ENCODE measurements around the gene PRPF6. TPM values are rescaled to one million over a fixed set of nuclear protein-coding genes. Genes with fewer than 3 reads are reported as not detected.

PRPF6 gene
- total and polyA plus RNA-seq, 2 of the 13 experiments (the other 11 are each of a cell fraction or from before 2014, with no cell fraction given): 63.7 to 101 TPM

DNA sequence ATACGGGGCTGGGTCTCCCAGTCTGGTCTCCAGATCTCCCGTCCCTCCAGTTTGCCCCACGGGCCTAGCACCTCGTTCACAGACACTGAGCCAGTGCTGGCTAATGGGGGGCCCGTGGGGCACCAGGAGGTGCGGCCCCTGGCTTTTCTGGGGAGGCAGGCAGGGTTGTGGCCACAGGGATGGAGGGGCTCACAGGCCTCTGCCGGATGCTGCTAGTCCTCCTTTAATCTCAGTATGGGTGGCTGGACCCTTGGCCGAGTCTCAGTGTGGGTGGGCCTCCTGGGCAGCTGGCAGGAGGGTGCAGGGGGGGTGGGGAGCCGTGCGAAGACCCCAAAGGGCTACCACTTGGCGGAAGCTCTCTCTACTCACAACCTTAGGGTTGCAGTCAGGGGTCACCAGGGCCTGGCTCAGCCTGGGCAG lies 70.1 kb downstream of the PRPF6 start:
- Histone ChIP-seq H3K9me3 (ENCODE audit: low read length) (no peaks in the 10 kb centered on the region), H3K9ac (ENCODE audit: insufficient read depth, low read depth, low read length) (peak overlapping the region; percentile 79), H3K27ac (ENCODE audit: extremely low read length, insufficient read depth, low read length) (peak overlapping the region; percentile 68), H4K20me1 (ENCODE audit: insufficient read depth, low read length) (no peaks in the 10 kb centered on the region), H3K4me3 (replicated peaks in 1 of 3; ENCODE audit: insufficient read depth in 1 of 3, low read depth in 2 of 3, low read length in 3 of 3) (peak overlapping the region; percentile 65 to 88 (median 77); a peak in 5 of 6 replicates), H3K4me1 (ENCODE audit: insufficient read depth, low read length) (peaks cover 69% of the 10 kb centered on the region), H3K27me3 (ENCODE audit: control insufficient read depth in 1 of 2, insufficient read depth in 2 of 2, low read length in 2 of 2) (no peaks in the 10 kb centered on the region; a peak in 1 of 5 replicates), H3K36me3 (replicated peaks in 1 of 2; ENCODE audit: control insufficient read depth in 1 of 2, insufficient read depth in 2 of 2, low read length in 2 of 2) (no peaks in the 10 kb centered on the region), H2AFZ (ENCODE audit: low read length) (no peak overlapping the region), H3K79me2 (ENCODE audit: insufficient read depth, low read length) (peaks cover 4% of the 10 kb centered on the region), H3K4me2 (ENCODE audit: low read depth, low read length) (peak overlapping the region; percentile 98)
- CTCF ChIA-PET (ENCODE audit: low intra/inter-chr PET ratio, low total read pairs): no interaction called here
- POLR2A ChIA-PET: interaction anchor here (0.6 to 9.4 kb wide), 14 partner anchors 8 to 393 kb away, joined by 3 to 252 read pairs (median 5); partner anchors contain the start of genes C20orf204, OPRL1, PRPF6 and RGS19
- ATAC-seq (no peak), FAIRE-seq (no peak), DNase-seq (ENCODE audit: low spot score) (no peak)
- BruUV-seq (replicated peaks): no TSS peak
- in situ Hi-C loops (cut with HindIII; ENCODE audit: extremely low pct_ligation_motif_present, low pct_unique_long_range_greater_than_20kb): no loop called here
- 44% methylated on average over 11 of the region's 11 CpGs for WGBS (ENCODE audit: low lambda C conversion rate)
- intact Hi-C loops (cut with micrococcal nuclease; ENCODE audit: unreplicated experiment): no loop called here
- TF ChIP-seq, protein P1, sequence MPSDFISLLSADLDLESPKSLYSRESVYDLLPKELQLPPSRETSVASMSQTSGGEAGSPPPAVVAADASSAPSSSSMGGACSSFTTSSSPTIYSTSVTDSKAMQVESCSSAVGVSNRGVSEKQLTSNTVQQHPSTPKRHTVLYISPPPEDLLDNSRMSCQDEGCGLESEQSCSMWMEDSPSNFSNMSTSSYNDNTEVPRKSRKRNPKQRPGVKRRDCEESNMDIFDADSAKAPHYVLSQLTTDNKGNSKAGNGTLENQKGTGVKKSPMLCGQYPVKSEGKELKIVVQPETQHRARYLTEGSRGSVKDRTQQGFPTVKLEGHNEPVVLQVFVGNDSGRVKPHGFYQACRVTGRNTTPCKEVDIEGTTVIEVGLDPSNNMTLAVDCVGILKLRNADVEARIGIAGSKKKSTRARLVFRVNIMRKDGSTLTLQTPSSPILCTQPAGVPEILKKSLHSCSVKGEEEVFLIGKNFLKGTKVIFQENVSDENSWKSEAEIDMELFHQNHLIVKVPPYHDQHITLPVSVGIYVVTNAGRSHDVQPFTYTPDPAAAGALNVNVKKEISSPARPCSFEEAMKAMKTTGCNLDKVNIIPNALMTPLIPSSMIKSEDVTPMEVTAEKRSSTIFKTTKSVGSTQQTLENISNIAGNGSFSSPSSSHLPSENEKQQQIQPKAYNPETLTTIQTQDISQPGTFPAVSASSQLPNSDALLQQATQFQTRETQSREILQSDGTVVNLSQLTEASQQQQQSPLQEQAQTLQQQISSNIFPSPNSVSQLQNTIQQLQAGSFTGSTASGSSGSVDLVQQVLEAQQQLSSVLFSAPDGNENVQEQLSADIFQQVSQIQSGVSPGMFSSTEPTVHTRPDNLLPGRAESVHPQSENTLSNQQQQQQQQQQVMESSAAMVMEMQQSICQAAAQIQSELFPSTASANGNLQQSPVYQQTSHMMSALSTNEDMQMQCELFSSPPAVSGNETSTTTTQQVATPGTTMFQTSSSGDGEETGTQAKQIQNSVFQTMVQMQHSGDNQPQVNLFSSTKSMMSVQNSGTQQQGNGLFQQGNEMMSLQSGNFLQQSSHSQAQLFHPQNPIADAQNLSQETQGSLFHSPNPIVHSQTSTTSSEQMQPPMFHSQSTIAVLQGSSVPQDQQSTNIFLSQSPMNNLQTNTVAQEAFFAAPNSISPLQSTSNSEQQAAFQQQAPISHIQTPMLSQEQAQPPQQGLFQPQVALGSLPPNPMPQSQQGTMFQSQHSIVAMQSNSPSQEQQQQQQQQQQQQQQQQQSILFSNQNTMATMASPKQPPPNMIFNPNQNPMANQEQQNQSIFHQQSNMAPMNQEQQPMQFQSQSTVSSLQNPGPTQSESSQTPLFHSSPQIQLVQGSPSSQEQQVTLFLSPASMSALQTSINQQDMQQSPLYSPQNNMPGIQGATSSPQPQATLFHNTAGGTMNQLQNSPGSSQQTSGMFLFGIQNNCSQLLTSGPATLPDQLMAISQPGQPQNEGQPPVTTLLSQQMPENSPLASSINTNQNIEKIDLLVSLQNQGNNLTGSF (CRISPR knock-in tag; IDR thresholded peaks at IDR 0.05): no peak
- TF ChIP-seq, protein P2, sequence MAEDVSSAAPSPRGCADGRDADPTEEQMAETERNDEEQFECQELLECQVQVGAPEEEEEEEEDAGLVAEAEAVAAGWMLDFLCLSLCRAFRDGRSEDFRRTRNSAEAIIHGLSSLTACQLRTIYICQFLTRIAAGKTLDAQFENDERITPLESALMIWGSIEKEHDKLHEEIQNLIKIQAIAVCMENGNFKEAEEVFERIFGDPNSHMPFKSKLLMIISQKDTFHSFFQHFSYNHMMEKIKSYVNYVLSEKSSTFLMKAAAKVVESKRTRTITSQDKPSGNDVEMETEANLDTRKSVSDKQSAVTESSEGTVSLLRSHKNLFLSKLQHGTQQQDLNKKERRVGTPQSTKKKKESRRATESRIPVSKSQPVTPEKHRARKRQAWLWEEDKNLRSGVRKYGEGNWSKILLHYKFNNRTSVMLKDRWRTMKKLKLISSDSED (CRISPR knock-in tag; IDR thresholded peaks at IDR 0.05): no peak; the same call in 1 of the 2 replicates
- TF ChIP-seq AGO2 (optimal IDR thresholded peaks at IDR 0.05; ENCODE audit: low read depth, low read length) (peak; percentile 80), ZSCAN29 (CRISPR knock-in tag; conservative IDR thresholded peaks at IDR 0.05) (no peak), ZEB1 (IDR thresholded peaks at IDR 0.05; ENCODE audit: insufficient replicate concordance, low read depth) (peak; percentile 4), KLF11 (CRISPR knock-in tag; IDR thresholded peaks at IDR 0.05) (no peak), ATRX (CRISPR knock-in tag; IDR thresholded peaks at IDR 0.05; ENCODE audit: borderline replicate concordance) (no peak), ZNF10 (CRISPR knock-in tag; IDR thresholded peaks at IDR 0.05; ENCODE audit: borderline replicate concordance, low read depth) (no peak)
- TF ChIP-seq, protein P3, sequence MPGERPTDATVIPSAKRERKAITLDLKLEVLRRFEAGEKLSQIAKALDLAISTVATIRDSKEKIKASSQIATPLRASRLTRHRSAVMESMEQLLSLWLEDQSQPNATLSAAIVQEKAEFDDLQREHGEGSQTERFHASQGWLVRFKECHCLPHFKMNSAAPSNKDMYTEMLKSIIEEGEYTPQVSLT (CRISPR knock-in tag; IDR thresholded peaks at IDR 0.05; ENCODE audit: borderline replicate concordance, low read depth): no peak
- TF ChIP-seq, protein P4, sequence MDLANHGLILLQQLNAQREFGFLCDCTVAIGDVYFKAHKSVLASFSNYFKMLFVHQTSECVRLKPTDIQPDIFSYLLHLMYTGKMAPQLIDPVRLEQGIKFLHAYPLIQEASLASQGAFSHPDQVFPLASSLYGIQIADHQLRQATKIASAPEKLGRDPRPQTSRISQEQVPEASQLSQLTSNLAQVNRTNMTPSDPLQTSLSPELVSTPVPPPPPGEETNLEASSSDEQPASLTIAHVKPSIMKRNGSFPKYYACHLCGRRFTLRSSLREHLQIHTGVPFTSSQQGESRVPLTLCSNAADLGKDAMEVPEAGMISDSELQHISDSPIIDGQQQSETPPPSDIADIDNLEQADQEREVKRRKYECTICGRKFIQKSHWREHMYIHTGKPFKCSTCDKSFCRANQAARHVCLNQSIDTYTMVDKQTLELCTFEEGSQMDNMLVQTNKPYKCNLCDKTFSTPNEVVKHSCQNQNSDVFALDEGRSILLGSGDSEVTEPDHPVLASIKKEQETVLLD (CRISPR knock-in tag; IDR thresholded peaks at IDR 0.05; ENCODE audit: low read depth): no peak

Data from HepG2 (cell line).